Thymus (tissue), 11 donors: Measurements from ENCODE around the gene ITIH1. TPM values are rescaled to one million over a fixed set of nuclear protein-coding genes. Genes with fewer than 3 reads are reported as not detected.

Source experiments
- DNase-seq, 9 donors: peaks; one replicate each; pipeline ENCODE4 v3.0.0-alpha.2; 2013; ENCODE audit warnings: low spot score in 9 of 9, low read depth in 6 of 9, missing footprints in 1 of 9
- H3K27ac ChIP-seq, 2 donors: one replicate each; pipeline ENCODE4 v1.5.1; 2013; ENCODE audit warnings: control low read depth in 1 of 2, low read depth in 1 of 2, low read length in 1 of 2, mild to moderate bottlenecking in 1 of 2, moderate library complexity in 1 of 2
- H3K27me3 ChIP-seq, 2 donors: one replicate each; pipeline ENCODE4 v1.5.1; 2013; ENCODE audit warnings: low read length in 1 of 2; ENCODE audit not compliant: control insufficient read depth in 2 of 2, insufficient read depth in 1 of 2
- H3K36me3 ChIP-seq, 2 donors: one replicate each; pipeline ENCODE4 v1.5.1; 2013; ENCODE audit warnings: low read length in 1 of 2, mild to moderate bottlenecking in 1 of 2, moderate library complexity in 1 of 2; ENCODE audit not compliant: control insufficient read depth in 2 of 2, insufficient read depth in 2 of 2
- H3K4me1 ChIP-seq, 2 donors: one replicate each; pipeline ENCODE4 v1.5.1; 2013; ENCODE audit warnings: low read length in 2 of 2; ENCODE audit not compliant: control insufficient read depth in 2 of 2, insufficient read depth in 2 of 2
- H3K4me3 ChIP-seq, 2 donors: one replicate each; pipeline ENCODE4 v1.5.1; 2013; ENCODE audit warnings: low read length in 2 of 2, control low read depth in 1 of 2, mild to moderate bottlenecking in 1 of 2
- H3K9me3 ChIP-seq, 2 donors: one replicate each; pipeline ENCODE4 v1.5.1; 2013; ENCODE audit warnings: low read length in 1 of 2, mild to moderate bottlenecking in 1 of 2; ENCODE audit not compliant: control insufficient read depth in 2 of 2, insufficient read depth in 1 of 2
- WGBS: extraction: QIAGEN DNeasy Blood & Tissue Kit; methylation state at CpG from one replicate; pipeline ENCODE4 v1.1.7; 2013; 5-methylcytosine and 5-hydroxymethylcytosine counted together
- polyA plus RNA-seq: library from polyadenylated mRNA; stranded (reverse); fragments of 200-250 nt; gene quantifications from one replicate; pipeline ENCODE4 v1.2.3, GENCODE V29; 2013
- total RNA-seq: library from RNA; stranded (reverse); fragments of 120-200 nt; gene quantifications from one replicate; pipeline ENCODE4 v1.2.4, GENCODE V29; 2013
- donor health status: healthy.

ITIH1 gene
- total and polyA plus RNA-seq, 2 donors = 0.52 to 3.4 TPM

- H3K27me3 ChIP-seq = no peaks in the 10 kb centered on the region
- H3K9me3 ChIP-seq = no peaks in the 10 kb centered on the region
- no peak overlapping the region for H3K4me3 ChIP-seq
- H3K27ac ChIP-seq = peak overlapping the region in 1 of 2 donors; percentile 8
- no peaks in the 10 kb centered on the region for H3K4me1 ChIP-seq
- DNase-seq = no peak
- WGBS = 94% methylated on average over 5 of the region's 5 CpGs
- H3K36me3 ChIP-seq = peaks cover 22 to 64% of the 10 kb centered on the region in 2 donors
These were observed 34.2 kb upstream of the ITIH1 start for GRCh38 chr3:52743152-52743551.

GRCh38 chr3:52743721-52744120, 33.7 kb upstream of the ITIH1 start:
- Histone ChIP-seq H3K27ac (peak overlapping the region in 1 of 2 donors; percentile 8), H3K36me3 (peaks cover 21 to 63% of the 10 kb centered on the region in 2 donors), H3K4me1 (no peaks in the 10 kb centered on the region), H3K9me3 (no peaks in the 10 kb centered on the region), H3K27me3 (no peaks in the 10 kb centered on the region), H3K4me3 (no peak overlapping the region)
- DNase-seq = no peak
- WGBS = 98% methylated on average over 2 of the region's 2 CpGs

- H3K27me3 ChIP-seq = no peaks in the 10 kb centered on the region
- WGBS = 98% methylated on average over 3 of the region's 3 CpGs
- peaks cover 26 to 48% of the 10 kb centered on the region in 2 donors for H3K36me3 ChIP-seq
- no peaks in the 10 kb centered on the region for H3K4me1 ChIP-seq
- DNase-seq = no peak
- no peak overlapping the region for H3K27ac ChIP-seq
- H3K9me3 ChIP-seq = no peaks in the 10 kb centered on the region
- H3K4me3 ChIP-seq = no peak overlapping the region
These were observed 25.2 kb upstream of the ITIH1 start for GRCh38 chr3:52752045-52752660.

GRCh38 chr3:52754373-52754772, 23.0 kb upstream of the ITIH1 start:
- no peak for DNase-seq
- peaks cover 28 to 43% of the 10 kb centered on the region in 2 donors for H3K36me3 ChIP-seq
- H3K27ac ChIP-seq = no peak overlapping the region
- H3K9me3 ChIP-seq = no peaks in the 10 kb centered on the region
- H3K4me1 ChIP-seq = no peaks in the 10 kb centered on the region
- H3K27me3 ChIP-seq = no peaks in the 10 kb centered on the region
- 99% methylated on average over 4 of the region's 4 CpGs for WGBS
- H3K4me3 ChIP-seq = no peak overlapping the region

- H3K27ac ChIP-seq = no peak overlapping the region
- no peaks in the 10 kb centered on the region for H3K9me3 ChIP-seq
- no peaks in the 10 kb centered on the region for H3K27me3 ChIP-seq
- H3K36me3 ChIP-seq = peaks cover 18 to 32% of the 10 kb centered on the region in 2 donors
- no peak for DNase-seq
- no peak overlapping the region for H3K4me3 ChIP-seq
- no peaks in the 10 kb centered on the region for H3K4me1 ChIP-seq
- 95% methylated on average over 1 of the region's 1 CpG for WGBS
These were observed 21.3 kb upstream of the ITIH1 start for GRCh38 chr3:52756141-52756540.

GRCh38 chr3:52763466-52763865, 13.9 kb upstream of the ITIH1 start:
- WGBS = 98% methylated on average over 2 of the region's 2 CpGs
- Histone ChIP-seq H3K4me3 (no peak overlapping the region), H3K36me3 (peaks cover 7 to 59% of the 10 kb centered on the region in 2 donors), H3K27ac (no peak overlapping the region), H3K4me1 (no peaks in the 10 kb centered on the region), H3K9me3 (no peaks in the 10 kb centered on the region), H3K27me3 (no peaks in the 10 kb centered on the region)
- DNase-seq = no peak

GRCh38 chr3:52769786-52770455, 7.5 kb upstream of the ITIH1 start:
- WGBS = 33% methylated on average over 13 of the region's 13 CpGs
- peaks cover 0 to 20% of the 10 kb centered on the region in 2 donors for H3K36me3 ChIP-seq
- no peaks in the 10 kb centered on the region for H3K9me3 ChIP-seq
- H3K4me3 ChIP-seq = peak overlapping the region; percentile 55 to 73
- no peaks in the 10 kb centered on the region for H3K27me3 ChIP-seq
- peak in 2 of 9 donors; percentile 5 to 24 for DNase-seq
- H3K27ac ChIP-seq = no peak overlapping the region
- peaks cover 8 to 16% of the 10 kb centered on the region in 2 donors for H3K4me1 ChIP-seq

GRCh38 chr3:52770496-52771333, 6.7 kb upstream of the ITIH1 start, which contains the start of gene NEK4:
Gene NEK4 (minus strand): TSS chr3:52770940. CDS start chr3:52770746, 194 bp downstream.
- Histone ChIP-seq H3K27me3 (no peaks in the 10 kb centered on the region), H3K27ac (peak within 1 kb of the TSS; percentile 22 to 73), H3K9me3 (no peaks in the 10 kb centered on the region), H3K4me3 (peak within 1 kb of the TSS; percentile 55 to 73), H3K36me3 (peaks cover 0 to 14% of the 10 kb centered on the region in 2 donors), H3K4me1 (peaks cover 12 to 24% of the 10 kb centered on the region in 2 donors)
- peak; percentile 36 to 86 (median 62) for DNase-seq
- 1% methylated on average over 67 of the region's 67 CpGs for WGBS

GRCh38 chr3:52771334-52771681, 6.1 kb upstream of the ITIH1 start:
- Histone ChIP-seq H3K36me3 (peaks cover 0 to 10% of the 10 kb centered on the region in 2 donors), H3K4me3 (peak overlapping the region; percentile 55 to 73), H3K27me3 (no peaks in the 10 kb centered on the region), H3K4me1 (peaks cover 15 to 30% of the 10 kb centered on the region in 2 donors), H3K27ac (peak overlapping the region in 1 of 2 donors; percentile 73), H3K9me3 (no peaks in the 10 kb centered on the region)
- DNase-seq = no peak
- WGBS = 76% methylated on average over 5 of the region's 5 CpGs
